HepG2 (cell line): Measurements from ENCODE around the gene RAPGEFL1. TPM values are rescaled to one million over a fixed set of nuclear protein-coding genes. Genes with fewer than 3 reads are reported as not detected.

Experiments used
- ADNP ChIP-seq: sonication (generic); formaldehyde crosslinking; IDR thresholded peaks from 2 replicates; pipeline ENCODE4 v1.4.0; 2020; ENCODE audit warnings: missing genetic modification reagents
- ARNT2 ChIP-seq: sonication (generic); formaldehyde crosslinking; IDR thresholded peaks from 2 replicates; pipeline ENCODE4 v1.8.0; 2022; ENCODE audit warnings: mild to moderate bottlenecking, low read depth, missing genetic modification reagents, moderate library complexity
- ATM ChIP-seq: fragments of 450-650 bp; IDR thresholded peaks from 2 replicates; pipeline ENCODE4 v1.7.1; 2017; ENCODE audit warnings: mild to moderate bottlenecking, borderline replicate concordance
- ATRX ChIP-seq: sonication (generic); formaldehyde crosslinking; IDR thresholded peaks from 2 replicates; pipeline ENCODE4 v1.4.0; 2020; ENCODE audit warnings: missing genetic modification reagents, borderline replicate concordance
- CEBPG ChIP-seq: IDR thresholded peaks from 2 replicates; pipeline ENCODE4 v1.6.1; 2016
- CENPBD1 ChIP-seq: sonication (generic); formaldehyde crosslinking; IDR thresholded peaks from 2 replicates; pipeline ENCODE4 v1.8.0; 2022; ENCODE audit warnings: missing genetic modification reagents, low read depth, mild to moderate bottlenecking, borderline replicate concordance
- FLYWCH1 ChIP-seq: sonication (generic); formaldehyde crosslinking; IDR thresholded peaks from 2 replicates; pipeline ENCODE4 v1.8.1; 2023; ENCODE audit warnings: mild to moderate bottlenecking, missing genetic modification reagents
- HNRNPUL1 ChIP-seq: fragments of 200-400 bp; formaldehyde crosslinking; IDR thresholded peaks from 2 replicates; pipeline ENCODE4 v1.6.1; 2017; ENCODE audit warnings: low read depth, mild to moderate bottlenecking, low read length, moderate library complexity
- JUNB ChIP-seq: sonication (generic); formaldehyde crosslinking; IDR thresholded peaks from 2 replicates; pipeline ENCODE4 v1.8.0; 2022; ENCODE audit warnings: missing genetic modification reagents, mild to moderate bottlenecking, borderline replicate concordance
- KMT2B ChIP-seq: IDR thresholded peaks from 2 replicates; pipeline ENCODE4 v1.6.1; 2016; ENCODE audit warnings: missing genetic modification reagents, missing compliant biosample characterization
- MLXIP ChIP-seq: sonication (generic); formaldehyde crosslinking; IDR thresholded peaks from 2 replicates; pipeline ENCODE4 v1.9.0; 2021; ENCODE audit warnings: missing genetic modification reagents, borderline replicate concordance
- NCOA5 ChIP-seq: sonication (generic); formaldehyde crosslinking; IDR thresholded peaks from 2 replicates; pipeline ENCODE4 v1.4.0; 2020; ENCODE audit warnings: missing genetic modification reagents
- SCMH1 ChIP-seq: sonication (generic); formaldehyde crosslinking; IDR thresholded peaks from 2 replicates; pipeline ENCODE4 v1.9.0; 2021; ENCODE audit warnings: missing genetic modification reagents, mild to moderate bottlenecking, borderline replicate concordance
- SPEN ChIP-seq: sonication (generic); formaldehyde crosslinking; IDR thresholded peaks from 2 replicates; pipeline ENCODE4 v1.5.1; 2020; ENCODE audit warnings: low read depth, mild to moderate bottlenecking, missing genetic modification reagents
- ZKSCAN8 ChIP-seq: IDR thresholded peaks from 2 replicates; pipeline ENCODE4 v1.6.1; 2016; ENCODE audit warnings: borderline replicate concordance, missing genetic modification reagents, missing compliant biosample characterization
- ZNF367 ChIP-seq: sonication (generic); formaldehyde crosslinking; IDR thresholded peaks from 2 replicates; pipeline ENCODE4 v1.4.0; 2020; ENCODE audit warnings: missing genetic modification reagents, borderline replicate concordance
- ZNF44 ChIP-seq: sonication (generic); formaldehyde crosslinking; IDR thresholded peaks from 2 replicates; pipeline ENCODE4 v1.5.1; 2020; ENCODE audit warnings: mild to moderate bottlenecking, missing genetic modification reagents
- ZNF512 ChIP-seq: sonication (generic); formaldehyde crosslinking; IDR thresholded peaks from 2 replicates; pipeline ENCODE4 v1.4.0; 2020; ENCODE audit warnings: mild to moderate bottlenecking, missing genetic modification reagents
- ZNF746 ChIP-seq: sonication (generic); formaldehyde crosslinking; IDR thresholded peaks from 2 replicates; pipeline ENCODE4 v1.8.0; 2022; ENCODE audit warnings: mild to moderate bottlenecking, missing genetic modification reagents
- polyA plus RNA-seq, 8 experiments: library from polyadenylated mRNA; depleted of rRNA in 3 of 8; stranded (reverse) in 7 of 8; unstranded in 1 of 8; fragments of >200 nt; fragmentation: Illumina TruSeq in 4 of 8; extraction: Trizol in 4 of 8; gene quantifications; 2 replicates each; pipeline versions ENCODE4 v1.2.1 to v1.2.3, GENCODE V29; 2011 to 2016; ENCODE audit warnings: low read depth in 4 of 8, missing spikeins in 1 of 8, mixed read lengths in 1 of 8; ENCODE audit not compliant: insufficient read depth in 1 of 8
- total RNA-seq, 5 experiments: library from RNA; depleted of rRNA; stranded (reverse); fragments of >200 nt; fragmentation: Illumina TruSeq; extraction: Trizol; gene quantifications; 2 replicates each; pipeline ENCODE4 v1.2.3, GENCODE V29; 2016; ENCODE audit warnings: low read depth in 1 of 5
- TF ChIP-seq, protein P1 (sequence below): sonication (generic); formaldehyde crosslinking; IDR thresholded peaks from 2 replicates; pipeline ENCODE4 v1.4.0; 2020; ENCODE audit warnings: mild to moderate bottlenecking, missing genetic modification reagents, borderline replicate concordance
- TF ChIP-seq, protein P2 (sequence below): sonication (generic); formaldehyde crosslinking; IDR thresholded peaks from 2 replicates; pipeline ENCODE4 v1.9.0; 2021; ENCODE audit warnings: missing genetic modification reagents, mild to moderate bottlenecking, borderline replicate concordance
- TF ChIP-seq, protein P3 (sequence below): IDR thresholded peaks from 2 replicates; pipeline ENCODE4 v1.6.1; 2016; ENCODE audit warnings: mild to moderate bottlenecking, missing biosample characterization, missing genetic modification reagents

Gene RAPGEFL1
- total and polyA plus RNA-seq, 2 of the 13 experiments (the other 11 are each of a cell fraction or from before 2014, with no cell fraction given), result 4.5 to 7.8 TPM

DNA sequence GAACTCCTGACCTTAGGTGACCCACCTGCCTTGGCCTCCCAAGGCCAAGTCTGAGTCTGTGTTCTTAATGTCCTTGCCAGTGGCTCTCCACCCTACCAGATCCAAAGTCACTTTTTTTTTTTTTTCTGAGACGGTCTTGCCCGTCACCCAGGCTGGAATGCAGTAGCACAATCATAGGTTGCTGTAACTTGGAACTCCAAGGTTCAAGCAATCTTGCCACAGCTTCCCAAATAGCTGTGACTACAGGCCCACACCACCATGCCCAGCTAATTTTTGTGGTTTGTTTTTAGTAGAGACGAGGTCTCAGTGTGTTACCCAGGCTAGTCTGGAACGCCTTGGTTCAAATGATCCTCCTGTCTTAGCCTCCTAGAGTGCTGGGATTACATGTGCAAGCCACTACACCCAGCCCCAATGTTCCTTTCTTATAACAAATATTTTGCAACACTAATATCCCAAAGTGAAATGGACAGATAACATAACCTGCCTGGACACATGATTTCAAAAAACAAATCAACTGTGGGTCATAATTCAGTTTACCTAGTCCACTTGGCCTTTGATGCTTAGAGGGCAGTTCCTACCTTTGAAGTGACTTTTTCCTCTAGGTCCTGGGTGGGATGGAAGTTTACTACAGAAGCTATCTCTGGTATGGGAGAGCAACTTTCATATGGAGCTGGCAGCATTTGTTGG is 4.0 kb upstream of the RAPGEFL1 start (continued):
- TF ChIP-seq ZNF512 (CRISPR knock-in tag) (no peak), HNRNPUL1 (no peak), SPEN (CRISPR knock-in tag) (no peak), KMT2B (no peak), SCMH1 (no peak), ZNF367 (no peak), ATM (no peak), ZKSCAN8 (peak; percentile 49; the same call in 1 of the 2 replicates), ZNF44 (CRISPR knock-in tag) (no peak), CEBPG (CRISPR knock-in tag) (peak; percentile 82), FLYWCH1 (CRISPR knock-in tag) (no peak), CENPBD1 (CRISPR knock-in tag) (no peak), ZNF746 (CRISPR knock-in tag) (no peak), JUNB (no peak), ARNT2 (CRISPR knock-in tag) (no peak), MLXIP (CRISPR knock-in tag) (no peak), ATRX (CRISPR knock-in tag) (no peak), NCOA5 (no peak), ADNP (no peak)
- TF ChIP-seq, protein P1, sequence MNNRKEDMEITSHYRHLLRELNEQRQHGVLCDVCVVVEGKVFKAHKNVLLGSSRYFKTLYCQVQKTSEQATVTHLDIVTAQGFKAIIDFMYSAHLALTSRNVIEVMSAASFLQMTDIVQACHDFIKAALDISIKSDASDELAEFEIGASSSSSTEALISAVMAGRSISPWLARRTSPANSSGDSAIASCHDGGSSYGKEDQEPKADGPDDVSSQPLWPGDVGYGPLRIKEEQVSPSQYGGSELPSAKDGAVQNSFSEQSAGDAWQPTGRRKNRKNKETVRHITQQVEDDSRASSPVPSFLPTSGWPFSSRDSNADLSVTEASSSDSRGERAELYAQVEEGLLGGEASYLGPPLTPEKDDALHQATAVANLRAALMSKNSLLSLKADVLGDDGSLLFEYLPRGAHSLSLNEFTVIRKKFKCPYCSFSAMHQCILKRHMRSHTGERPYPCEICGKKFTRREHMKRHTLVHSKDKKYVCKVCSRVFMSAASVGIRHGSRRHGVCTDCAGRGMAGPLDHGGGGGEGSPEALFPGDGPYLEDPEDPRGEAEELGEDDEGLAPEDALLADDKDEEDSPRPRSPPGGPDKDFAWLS (CRISPR knock-in tag), result no peak
- TF ChIP-seq, protein P2, sequence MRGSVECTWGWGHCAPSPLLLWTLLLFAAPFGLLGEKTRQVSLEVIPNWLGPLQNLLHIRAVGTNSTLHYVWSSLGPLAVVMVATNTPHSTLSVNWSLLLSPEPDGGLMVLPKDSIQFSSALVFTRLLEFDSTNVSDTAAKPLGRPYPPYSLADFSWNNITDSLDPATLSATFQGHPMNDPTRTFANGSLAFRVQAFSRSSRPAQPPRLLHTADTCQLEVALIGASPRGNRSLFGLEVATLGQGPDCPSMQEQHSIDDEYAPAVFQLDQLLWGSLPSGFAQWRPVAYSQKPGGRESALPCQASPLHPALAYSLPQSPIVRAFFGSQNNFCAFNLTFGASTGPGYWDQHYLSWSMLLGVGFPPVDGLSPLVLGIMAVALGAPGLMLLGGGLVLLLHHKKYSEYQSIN, result no peak
- TF ChIP-seq, protein P3, sequence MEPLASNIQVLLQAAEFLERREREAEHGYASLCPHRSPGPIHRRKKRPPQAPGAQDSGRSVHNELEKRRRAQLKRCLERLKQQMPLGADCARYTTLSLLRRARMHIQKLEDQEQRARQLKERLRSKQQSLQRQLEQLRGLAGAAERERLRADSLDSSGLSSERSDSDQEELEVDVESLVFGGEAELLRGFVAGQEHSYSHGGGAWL (CRISPR knock-in tag), result no peak
